Astrocyte (in vitro differentiated cells and primary cell): ENCODE measurements around the gene SLC6A19. TPM values are rescaled to one million over a fixed set of nuclear protein-coding genes. Genes with fewer than 3 reads are reported as not detected.

Source experiments
- DNase-seq: peaks from one replicate; pipeline ENCODE4 v3.0.0-alpha.2; 2010; ENCODE audit warnings: low read depth
- FAIRE-seq: peaks from 2 replicates; lab custom pipeline; 2011; peaks lifted over from hg19 to GRCh38; lab: Jason Lieb, UNC
- H2AFZ ChIP-seq: 2 replicates; pipeline ENCODE4 v1.6.0; 2012; ENCODE audit warnings: low read depth, low read length, inconsistent platforms
- H3K27ac ChIP-seq: 2 replicates; pipeline ENCODE4 v1.5.1; 2011; ENCODE audit warnings: low read depth, low read length, inconsistent platforms
- H3K27me3 ChIP-seq: 2 replicates; pipeline ENCODE4 v1.6.0; 2011; ENCODE audit warnings: low read length, inconsistent platforms; ENCODE audit not compliant: insufficient read depth
- H3K36me3 ChIP-seq: 2 replicates; pipeline ENCODE4 v1.5.1; 2011; ENCODE audit warnings: low read length, inconsistent platforms; ENCODE audit not compliant: insufficient read depth
- H3K4me1 ChIP-seq: 2 replicates; pipeline ENCODE4 v1.5.1; 2011; ENCODE audit warnings: low read length, inconsistent platforms; ENCODE audit not compliant: insufficient read depth
- H3K4me2 ChIP-seq: 2 replicates; pipeline ENCODE4 v1.6.0; 2012; ENCODE audit warnings: low read length, inconsistent platforms
- H3K4me3 ChIP-seq: 2 replicates; pipeline ENCODE4 v1.5.1; 2011; ENCODE audit warnings: low read depth, mild to moderate bottlenecking, low read length, inconsistent platforms; ENCODE audit not compliant: insufficient read depth
- H3K79me2 ChIP-seq: 2 replicates; pipeline ENCODE4 v1.6.0; 2012; ENCODE audit warnings: mild to moderate bottlenecking, low read length, inconsistent platforms; ENCODE audit not compliant: insufficient read depth
- H3K9ac ChIP-seq: 2 replicates; pipeline ENCODE4 v1.6.0; 2012; ENCODE audit warnings: mild to moderate bottlenecking, low read length, inconsistent platforms
- H3K9me3 ChIP-seq: 2 replicates; pipeline ENCODE4 v1.5.1; 2012; ENCODE audit warnings: low read depth, mild to moderate bottlenecking, low read length, inconsistent platforms; ENCODE audit not compliant: insufficient read depth
- H4K20me1 ChIP-seq: 2 replicates; pipeline ENCODE4 v1.6.0; 2012; ENCODE audit warnings: low read length, inconsistent platforms; ENCODE audit not compliant: insufficient read depth
- H3K27ac Mint-ChIP-seq: one replicate; pipeline ENCODE4 v1.8.0; 2021; ENCODE audit warnings: mild to moderate bottlenecking, mixed read lengths; ENCODE audit not compliant: unreplicated experiment
- H3K27me3 Mint-ChIP-seq: one replicate; pipeline ENCODE4 v1.8.0; 2021; ENCODE audit warnings: low read depth, mixed read lengths; ENCODE audit not compliant: unreplicated experiment
- H3K36me3 Mint-ChIP-seq: one replicate; pipeline ENCODE4 v1.8.0; 2021; ENCODE audit warnings: low read depth, mixed read lengths; ENCODE audit not compliant: unreplicated experiment
- H3K4me1 Mint-ChIP-seq: one replicate; pipeline ENCODE4 v1.8.0; 2021; ENCODE audit warnings: low read depth, mixed read lengths; ENCODE audit not compliant: unreplicated experiment
- H3K4me3 Mint-ChIP-seq: one replicate; pipeline ENCODE4 v1.8.0; 2021; ENCODE audit warnings: mild to moderate bottlenecking, moderate library complexity, mixed read lengths; ENCODE audit not compliant: unreplicated experiment
- H3K9me3 Mint-ChIP-seq: one replicate; pipeline ENCODE4 v1.8.0; 2021; ENCODE audit warnings: mild to moderate bottlenecking, mixed read lengths; ENCODE audit not compliant: unreplicated experiment
- EZH2 ChIP-seq: IDR thresholded peaks from 2 replicates; pipeline ENCODE4 v1.6.1; 2012; ENCODE audit warnings: mild to moderate bottlenecking, low read length, inconsistent platforms; ENCODE audit not compliant: insufficient read depth
- total RNA-seq: library from RNA; stranded (reverse); gene quantifications from 2 replicates; pipeline ENCODE4 v1.2.1, GENCODE V29; 2021
- TF ChIP-seq, protein P1 (sequence below): IDR thresholded peaks from 2 replicates; pipeline ENCODE4 v1.5.1; 2011; ENCODE audit warnings: low read depth, mild to moderate bottlenecking, inconsistent platforms, low read length, moderate library complexity; ENCODE audit not compliant: insufficient read depth

The SLC6A19 gene
- total RNA-seq, 1 donor from 2014 or later, result not detected

DNA sequence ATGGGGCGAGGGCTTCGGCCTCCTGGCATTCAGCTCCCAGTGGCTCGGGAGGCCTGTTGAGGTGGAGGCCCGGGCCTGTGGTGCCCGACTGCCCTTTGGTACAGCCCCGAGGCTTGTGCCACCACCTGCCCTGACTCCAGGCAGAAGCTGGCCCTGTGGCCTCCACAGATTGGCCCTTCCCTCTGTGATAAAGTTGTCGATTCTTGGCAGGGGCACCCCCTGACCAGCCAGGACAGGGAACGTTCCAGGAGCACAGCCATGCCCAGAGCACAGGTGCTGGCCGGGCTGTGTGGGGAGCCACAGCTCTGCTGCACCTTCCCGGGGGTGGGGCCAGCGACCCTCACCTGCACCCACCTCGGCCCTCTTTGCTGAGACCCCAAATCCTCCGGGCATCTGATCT, 56.4 kb downstream of the SLC6A19 start:
- Histone ChIP-seq H3K27me3 (no peaks in the 10 kb centered on the region), H4K20me1 (no peaks in the 10 kb centered on the region), H3K4me2 (no peak overlapping the region), H3K36me3 (no peaks in the 10 kb centered on the region), H3K4me3 (no peak overlapping the region), H3K27ac (no peak overlapping the region), H3K9me3 (peaks cover 21% of the 10 kb centered on the region), H3K4me1 (no peaks in the 10 kb centered on the region), H3K79me2 (no peaks in the 10 kb centered on the region), H2AFZ (no peak overlapping the region), H3K9ac (no peak overlapping the region)
- Mint-ChIP-seq H3K27ac (no peak overlapping the region), H3K9me3 (peaks cover 5% of the 10 kb centered on the region), H3K36me3 (peaks cover 6% of the 10 kb centered on the region), H3K27me3 (peaks cover 46% of the 10 kb centered on the region), H3K4me1 (peaks cover 6% of the 10 kb centered on the region), H3K4me3 (no peak overlapping the region)
- DNase-seq, result no peak
- no peak for FAIRE-seq
- no peak for TF ChIP-seq EZH2
- TF ChIP-seq, protein P1, sequence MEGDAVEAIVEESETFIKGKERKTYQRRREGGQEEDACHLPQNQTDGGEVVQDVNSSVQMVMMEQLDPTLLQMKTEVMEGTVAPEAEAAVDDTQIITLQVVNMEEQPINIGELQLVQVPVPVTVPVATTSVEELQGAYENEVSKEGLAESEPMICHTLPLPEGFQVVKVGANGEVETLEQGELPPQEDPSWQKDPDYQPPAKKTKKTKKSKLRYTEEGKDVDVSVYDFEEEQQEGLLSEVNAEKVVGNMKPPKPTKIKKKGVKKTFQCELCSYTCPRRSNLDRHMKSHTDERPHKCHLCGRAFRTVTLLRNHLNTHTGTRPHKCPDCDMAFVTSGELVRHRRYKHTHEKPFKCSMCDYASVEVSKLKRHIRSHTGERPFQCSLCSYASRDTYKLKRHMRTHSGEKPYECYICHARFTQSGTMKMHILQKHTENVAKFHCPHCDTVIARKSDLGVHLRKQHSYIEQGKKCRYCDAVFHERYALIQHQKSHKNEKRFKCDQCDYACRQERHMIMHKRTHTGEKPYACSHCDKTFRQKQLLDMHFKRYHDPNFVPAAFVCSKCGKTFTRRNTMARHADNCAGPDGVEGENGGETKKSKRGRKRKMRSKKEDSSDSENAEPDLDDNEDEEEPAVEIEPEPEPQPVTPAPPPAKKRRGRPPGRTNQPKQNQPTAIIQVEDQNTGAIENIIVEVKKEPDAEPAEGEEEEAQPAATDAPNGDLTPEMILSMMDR, result no peak

DNA sequence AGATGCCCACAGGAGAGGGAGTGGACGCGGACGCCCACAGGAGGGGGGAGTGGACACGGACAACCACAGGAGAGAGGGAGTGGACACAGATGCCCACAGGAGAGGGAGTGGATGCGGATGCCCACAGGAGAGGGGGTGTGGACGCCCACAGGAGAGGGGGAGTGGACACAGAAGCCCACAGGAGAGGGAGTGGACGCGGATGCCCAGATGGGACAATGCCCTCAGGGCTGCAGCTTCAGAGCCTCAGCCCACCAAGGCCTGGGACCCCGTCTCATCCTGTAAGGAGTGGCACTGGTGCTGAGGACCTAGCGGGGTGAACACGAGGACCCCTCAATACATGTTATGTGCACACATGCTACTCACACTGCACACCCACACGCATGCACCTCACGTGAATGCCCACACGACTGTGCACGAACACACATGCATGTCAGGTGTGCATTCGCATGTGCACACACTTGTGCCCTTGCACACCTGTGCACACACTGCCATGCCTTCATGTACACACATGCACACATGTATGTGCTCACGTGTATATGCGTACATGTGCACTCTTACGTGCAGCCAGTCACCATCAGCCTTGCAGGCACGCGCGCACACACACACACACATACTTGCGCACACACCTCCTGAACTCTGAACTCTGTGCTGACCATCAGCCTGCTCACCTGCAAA, 58.5 kb downstream of the SLC6A19 start:
- Mint-ChIP-seq H3K4me3 (no peak overlapping the region), H3K27ac (no peak overlapping the region), H3K9me3 (peaks cover 5% of the 10 kb centered on the region), H3K36me3 (peaks cover 6% of the 10 kb centered on the region), H3K4me1 (peaks cover 6% of the 10 kb centered on the region), H3K27me3 (peaks cover 53% of the 10 kb centered on the region)
- TF ChIP-seq, protein P1, result no peak
- no peak for TF ChIP-seq EZH2
- H4K20me1 ChIP-seq, result no peaks in the 10 kb centered on the region
- H3K9ac ChIP-seq, result no peak overlapping the region
- no peaks in the 10 kb centered on the region for H3K27me3 ChIP-seq
- H3K79me2 ChIP-seq, result no peaks in the 10 kb centered on the region
- H3K4me2 ChIP-seq, result no peak overlapping the region
- no peak overlapping the region for H2AFZ ChIP-seq
- DNase-seq, result no peak
- H3K9me3 ChIP-seq, result peaks cover 25% of the 10 kb centered on the region
- FAIRE-seq, result no peak
- H3K4me1 ChIP-seq, result no peaks in the 10 kb centered on the region
- no peak overlapping the region for H3K27ac ChIP-seq
- no peaks in the 10 kb centered on the region for H3K36me3 ChIP-seq
- no peak overlapping the region for H3K4me3 ChIP-seq

DNA sequence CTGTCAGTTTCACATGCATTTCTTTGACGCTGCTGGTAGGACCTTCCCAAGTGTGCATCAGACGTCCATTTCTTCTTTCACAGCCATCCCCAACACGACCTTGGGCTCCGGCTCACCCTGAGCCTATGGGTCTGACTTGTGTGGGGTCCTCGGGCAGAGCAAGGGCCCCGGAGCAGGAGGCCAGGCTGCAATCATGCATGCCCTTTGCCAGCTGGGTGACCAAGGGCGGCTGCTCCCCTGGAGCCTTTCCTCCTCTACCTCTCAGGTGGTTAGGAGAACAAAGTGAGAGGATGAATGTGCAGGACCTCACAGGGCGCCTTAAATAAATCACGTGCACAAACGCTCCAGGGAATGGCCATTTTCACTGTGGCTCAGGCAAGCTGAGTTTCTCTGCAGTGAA, 60.2 kb downstream of the SLC6A19 start:
- Histone ChIP-seq H4K20me1 (no peaks in the 10 kb centered on the region), H3K9ac (no peak overlapping the region), H3K4me1 (no peaks in the 10 kb centered on the region), H3K9me3 (peaks cover 25% of the 10 kb centered on the region), H3K4me3 (no peak overlapping the region), H3K27ac (no peak overlapping the region), H3K4me2 (no peak overlapping the region), H3K27me3 (no peaks in the 10 kb centered on the region), H3K36me3 (no peaks in the 10 kb centered on the region), H3K79me2 (no peaks in the 10 kb centered on the region), H2AFZ (no peak overlapping the region)
- FAIRE-seq, result no peak
- DNase-seq, result no peak
- no peak overlapping the region for H3K4me3 Mint-ChIP-seq
- peaks cover 5% of the 10 kb centered on the region for H3K9me3 Mint-ChIP-seq
- peaks cover 6% of the 10 kb centered on the region for H3K4me1 Mint-ChIP-seq
- peaks cover 3% of the 10 kb centered on the region for H3K36me3 Mint-ChIP-seq
- H3K27me3 Mint-ChIP-seq, result peaks cover 48% of the 10 kb centered on the region
- H3K27ac Mint-ChIP-seq, result no peak overlapping the region
- no peak for TF ChIP-seq EZH2
- TF ChIP-seq, protein P1, result no peak
